ENCODE data around the gene EPHA3.

EPHA3 gene

GRCh38 chr3:89072642-89073041 is 34.8 kb upstream of the EPHA3 start:
- Histone ChIP-seq H3K27me3 (replicated peaks; ENCODE audit: control insufficient read depth, insufficient read depth, low read length) (no peaks in the 10 kb centered on the region), H3K36me3 (ENCODE audit: control insufficient read depth, insufficient read depth, low read length) (no peaks in the 10 kb centered on the region), H3K4me3 (replicated peaks; ENCODE audit: low read depth, low read length) (no peak overlapping the region)
- TF ChIP-seq, protein P1, sequence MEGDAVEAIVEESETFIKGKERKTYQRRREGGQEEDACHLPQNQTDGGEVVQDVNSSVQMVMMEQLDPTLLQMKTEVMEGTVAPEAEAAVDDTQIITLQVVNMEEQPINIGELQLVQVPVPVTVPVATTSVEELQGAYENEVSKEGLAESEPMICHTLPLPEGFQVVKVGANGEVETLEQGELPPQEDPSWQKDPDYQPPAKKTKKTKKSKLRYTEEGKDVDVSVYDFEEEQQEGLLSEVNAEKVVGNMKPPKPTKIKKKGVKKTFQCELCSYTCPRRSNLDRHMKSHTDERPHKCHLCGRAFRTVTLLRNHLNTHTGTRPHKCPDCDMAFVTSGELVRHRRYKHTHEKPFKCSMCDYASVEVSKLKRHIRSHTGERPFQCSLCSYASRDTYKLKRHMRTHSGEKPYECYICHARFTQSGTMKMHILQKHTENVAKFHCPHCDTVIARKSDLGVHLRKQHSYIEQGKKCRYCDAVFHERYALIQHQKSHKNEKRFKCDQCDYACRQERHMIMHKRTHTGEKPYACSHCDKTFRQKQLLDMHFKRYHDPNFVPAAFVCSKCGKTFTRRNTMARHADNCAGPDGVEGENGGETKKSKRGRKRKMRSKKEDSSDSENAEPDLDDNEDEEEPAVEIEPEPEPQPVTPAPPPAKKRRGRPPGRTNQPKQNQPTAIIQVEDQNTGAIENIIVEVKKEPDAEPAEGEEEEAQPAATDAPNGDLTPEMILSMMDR (IDR thresholded peaks at IDR 0.05; ENCODE audit: insufficient read depth, low read length, poor library complexity, severe bottlenecking), result no peak
- DNase-seq (ENCODE audit: extremely low read depth, insufficient read length), result no peak

GRCh38 chr3:89079944-89080343 is 27.5 kb upstream of the EPHA3 start:
- TF ChIP-seq, protein P1 (IDR thresholded peaks at IDR 0.05; ENCODE audit: insufficient read depth, low read length, poor library complexity, severe bottlenecking), result no peak
- Histone ChIP-seq H3K36me3 (ENCODE audit: control insufficient read depth, insufficient read depth, low read length) (no peaks in the 10 kb centered on the region), H3K27me3 (replicated peaks; ENCODE audit: control insufficient read depth, insufficient read depth, low read length) (no peaks in the 10 kb centered on the region), H3K4me3 (replicated peaks; ENCODE audit: low read depth, low read length) (no peak overlapping the region)
- no peak for DNase-seq (ENCODE audit: extremely low read depth, insufficient read length)

GRCh38 chr3:89087851-89088250 is 19.6 kb upstream of the EPHA3 start:
- DNase-seq (ENCODE audit: extremely low read depth, insufficient read length), result no peak
- no peaks in the 10 kb centered on the region for H3K27me3 ChIP-seq (replicated peaks; ENCODE audit: control insufficient read depth, insufficient read depth, low read length)
- no peaks in the 10 kb centered on the region for H3K36me3 ChIP-seq (ENCODE audit: control insufficient read depth, insufficient read depth, low read length)
- no peak overlapping the region for H3K4me3 ChIP-seq (replicated peaks; ENCODE audit: low read depth, low read length)
- TF ChIP-seq, protein P1 (IDR thresholded peaks at IDR 0.05; ENCODE audit: insufficient read depth, low read length, poor library complexity, severe bottlenecking), result no peak

DNA sequence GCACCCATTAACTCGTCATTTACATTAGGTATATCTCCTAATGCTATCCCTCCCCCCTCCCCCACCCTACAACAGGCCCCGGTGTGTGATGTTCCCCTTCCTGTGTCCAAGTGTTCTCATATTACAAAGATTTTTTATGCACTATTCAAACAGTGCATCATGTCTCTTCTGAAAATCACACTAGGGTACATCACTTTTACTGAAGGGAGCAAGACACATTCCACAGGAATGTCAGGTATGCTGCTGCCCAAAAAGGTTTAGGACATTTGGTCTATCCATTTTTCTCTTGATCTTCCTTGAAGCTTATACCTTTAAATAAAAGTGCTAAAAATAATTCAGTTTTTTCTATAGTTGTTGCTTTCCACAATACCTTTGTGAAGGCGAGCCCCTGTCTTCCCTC is 9.2 kb upstream of the EPHA3 start:
- Histone ChIP-seq H3K36me3 (ENCODE audit: control insufficient read depth, insufficient read depth, low read length) (no peaks in the 10 kb centered on the region), H3K4me3 (replicated peaks; ENCODE audit: low read depth, low read length) (no peak overlapping the region), H3K27me3 (replicated peaks; ENCODE audit: control insufficient read depth, insufficient read depth, low read length) (no peaks in the 10 kb centered on the region)
- TF ChIP-seq, protein P1 (IDR thresholded peaks at IDR 0.05; ENCODE audit: insufficient read depth, low read length, poor library complexity, severe bottlenecking), result no peak
- no peak for DNase-seq (ENCODE audit: extremely low read depth, insufficient read length)

DNA sequence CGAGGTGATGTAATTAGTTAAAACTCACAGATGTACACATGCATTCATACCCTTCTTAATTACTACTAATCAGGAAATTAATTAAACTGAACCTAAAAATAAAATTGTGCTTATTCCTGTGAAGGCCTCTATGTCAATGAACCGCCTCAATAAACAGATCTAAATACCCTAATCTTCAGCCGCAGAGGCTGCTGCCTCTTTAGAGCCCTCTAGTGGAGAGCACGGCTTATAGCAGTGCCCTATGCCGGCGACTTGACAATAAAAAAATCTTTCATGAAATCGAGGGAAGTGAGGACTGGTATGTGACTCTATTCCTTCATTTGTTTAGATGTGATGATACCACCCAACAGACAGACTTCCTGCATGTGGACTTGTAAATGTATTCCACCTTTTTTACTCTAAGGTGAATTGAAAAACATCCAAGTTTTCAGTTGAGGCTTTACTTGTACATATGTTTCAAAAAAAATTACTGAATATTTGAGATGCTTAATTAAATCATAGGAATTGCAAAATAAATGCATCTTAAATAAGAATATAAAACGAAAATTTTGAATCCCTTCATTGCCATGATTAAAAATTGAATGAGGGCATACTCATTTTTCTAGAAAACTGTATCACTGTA is 8.3 kb upstream of the EPHA3 start:
- TF ChIP-seq, protein P1 (IDR thresholded peaks at IDR 0.05; ENCODE audit: insufficient read depth, low read length, poor library complexity, severe bottlenecking), result peak; percentile 98
- H3K36me3 ChIP-seq (ENCODE audit: control insufficient read depth, insufficient read depth, low read length), result no peaks in the 10 kb centered on the region
- no peak overlapping the region for H3K4me3 ChIP-seq (replicated peaks; ENCODE audit: low read depth, low read length)
- H3K27me3 ChIP-seq (replicated peaks; ENCODE audit: control insufficient read depth, insufficient read depth, low read length), result no peaks in the 10 kb centered on the region
- DNase-seq (ENCODE audit: extremely low read depth, insufficient read length), result no peak

DNA sequence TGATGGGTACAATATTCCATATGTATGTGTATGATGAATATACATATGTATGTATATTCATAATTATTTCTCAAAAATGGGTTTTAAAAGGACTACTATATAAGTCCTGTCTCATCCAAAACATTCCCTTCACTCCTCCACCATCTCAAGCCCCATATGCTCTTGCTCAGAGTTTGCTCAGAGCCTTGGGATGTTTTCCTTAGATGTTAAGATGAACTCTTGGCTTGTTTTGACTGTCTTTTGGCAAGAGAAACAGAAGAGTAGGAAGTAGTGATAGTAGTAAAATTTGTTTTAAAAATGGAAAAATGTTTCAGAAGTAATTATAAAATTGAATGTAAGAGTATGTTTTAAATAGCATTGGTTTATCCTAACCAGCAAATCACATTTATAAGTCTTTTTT is 6.2 kb upstream of the EPHA3 start:
- DNase-seq (ENCODE audit: extremely low read depth, insufficient read length), result no peak
- TF ChIP-seq, protein P1 (IDR thresholded peaks at IDR 0.05; ENCODE audit: insufficient read depth, low read length, poor library complexity, severe bottlenecking), result no peak
- no peak overlapping the region for H3K4me3 ChIP-seq (replicated peaks; ENCODE audit: low read depth, low read length)
- no peaks in the 10 kb centered on the region for H3K36me3 ChIP-seq (ENCODE audit: control insufficient read depth, insufficient read depth, low read length)
- H3K27me3 ChIP-seq (replicated peaks; ENCODE audit: control insufficient read depth, insufficient read depth, low read length), result no peaks in the 10 kb centered on the region
